Neuron (in vitro differentiated cells): ENCODE data around the gene SPATA46.
"Not testable (repeated sequence)": the region's sequence is repeated elsewhere in the genome, so short reads cannot be mapped to it uniquely, and the experiment has no call there.

ENCODE experiments used
- H2AFZ ChIP-seq: one replicate; pipeline ENCODE4 v1.6.1; 2013; ENCODE audit warnings: low read depth, mild to moderate bottlenecking, inconsistent platforms, low read length, moderate library complexity
- H3K27me3 ChIP-seq: one replicate; pipeline ENCODE4 v1.6.1; 2013; ENCODE audit warnings: low read length; ENCODE audit not compliant: insufficient read depth
- H3K36me3 ChIP-seq: one replicate; pipeline ENCODE4 v1.6.1; 2013; ENCODE audit warnings: low read length; ENCODE audit not compliant: insufficient read depth
- H3K4me1 ChIP-seq: one replicate; pipeline ENCODE4 v1.6.1; 2013; ENCODE audit warnings: low read length; ENCODE audit not compliant: insufficient read depth
- H3K4me3 ChIP-seq: 2 replicates; pipeline ENCODE4 v1.5.1; 2013; ENCODE audit warnings: mild to moderate bottlenecking, low read length, moderate library complexity
- H3K9me3 ChIP-seq: one replicate; pipeline ENCODE4 v1.6.1; 2013; ENCODE audit warnings: low read length

The SPATA46 gene

DNA sequence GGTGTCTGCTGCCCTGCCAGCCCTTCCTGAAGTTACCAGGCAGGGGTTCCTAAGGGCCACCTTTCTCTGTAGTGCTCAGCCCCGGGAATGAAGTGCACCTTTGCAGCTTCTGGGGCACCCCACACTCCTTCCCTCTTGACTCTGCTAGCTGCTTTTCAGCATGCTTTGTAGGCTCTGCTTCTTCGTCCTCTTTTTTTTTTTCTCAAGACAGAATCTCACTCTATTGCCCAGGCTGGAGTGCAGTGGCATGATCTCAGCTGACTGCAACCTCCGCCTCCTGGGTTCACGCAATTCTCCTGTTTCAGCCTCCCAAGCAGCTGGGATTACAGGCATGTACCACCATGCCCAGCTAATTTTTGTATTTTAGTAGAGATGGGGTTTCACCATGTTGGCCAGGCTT is 24.8 kb downstream of the SPATA46 start:
- not testable (repeated sequence) for H3K27me3 ChIP-seq, H3K4me1 ChIP-seq, H3K4me3 ChIP-seq, H3K9me3 ChIP-seq, H2AFZ ChIP-seq
- peaks cover 19% of the 10 kb centered on the region for H3K36me3 ChIP-seq

DNA sequence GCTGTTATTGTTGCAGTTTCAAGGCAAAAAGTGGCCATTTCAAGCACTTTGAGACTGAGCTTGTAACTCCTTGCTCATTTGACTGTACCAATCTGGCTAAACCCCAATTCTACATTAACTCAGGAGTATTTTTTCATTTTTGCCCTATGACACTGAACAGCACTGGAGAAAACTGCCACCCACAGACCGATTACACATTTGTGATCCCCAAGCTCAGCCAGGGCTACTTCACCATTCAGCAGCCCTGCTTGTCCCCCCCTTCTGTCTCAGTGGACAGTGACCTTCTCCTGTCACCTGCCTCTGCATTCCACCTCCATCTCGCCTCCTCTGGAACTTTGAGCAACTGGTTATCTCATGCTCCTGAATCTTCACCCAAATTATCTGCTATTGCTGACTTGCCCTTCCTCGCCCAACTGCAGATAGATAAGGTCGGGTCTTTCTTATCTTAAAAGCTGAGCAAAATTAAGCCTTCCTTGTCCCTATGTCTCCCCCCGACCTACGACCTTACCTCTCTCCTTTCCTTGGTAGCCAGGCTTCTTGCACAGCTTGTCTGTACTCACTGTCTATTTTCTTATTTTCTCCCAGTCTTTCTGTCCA is 25.3 kb downstream of the SPATA46 start:
- H2AFZ ChIP-seq: no peak overlapping the region
- H3K9me3 ChIP-seq: no peaks in the 10 kb centered on the region
- peaks cover 16% of the 10 kb centered on the region for H3K36me3 ChIP-seq
- peaks cover 8% of the 10 kb centered on the region for H3K4me1 ChIP-seq
- no peaks in the 10 kb centered on the region for H3K27me3 ChIP-seq
- no peak overlapping the region for H3K4me3 ChIP-seq

DNA sequence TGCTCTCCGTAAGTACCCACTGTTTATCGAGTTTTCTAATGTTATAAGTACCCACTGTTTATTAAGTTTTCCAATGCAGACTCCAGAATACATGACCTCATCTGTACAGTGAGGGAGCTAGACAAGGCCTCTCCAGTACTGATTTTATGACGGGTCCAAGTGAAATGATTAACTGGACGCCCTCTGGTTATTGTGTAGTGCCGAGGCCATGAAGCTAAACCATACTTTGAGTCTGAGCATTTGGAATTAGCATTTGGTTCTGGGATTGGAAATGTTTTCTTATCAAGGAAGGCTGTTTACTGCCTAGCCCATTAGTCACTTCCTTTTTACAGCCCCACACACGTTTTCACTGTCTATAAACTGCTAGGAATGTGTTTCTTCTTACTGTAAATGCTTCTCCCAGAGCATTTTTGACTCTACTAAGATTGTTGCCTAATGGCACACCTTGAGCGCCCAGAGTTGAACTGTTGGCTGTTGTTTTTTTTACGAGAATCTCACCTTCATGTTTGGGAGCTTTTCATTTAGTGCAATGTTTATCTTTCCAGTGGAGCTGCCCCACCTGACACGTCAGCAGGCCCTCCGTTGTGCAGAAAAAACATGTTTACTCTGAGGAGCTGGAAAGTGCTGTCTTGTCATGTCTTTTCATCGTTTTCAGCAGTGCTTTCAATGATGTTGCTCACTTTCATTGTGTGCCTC is 26.9 kb downstream of the SPATA46 start:
- Histone ChIP-seq H3K36me3 (peaks cover 7% of the 10 kb centered on the region), H3K4me1 (peaks cover 8% of the 10 kb centered on the region), H3K9me3 (no peaks in the 10 kb centered on the region), H3K27me3 (no peaks in the 10 kb centered on the region), H2AFZ (no peak overlapping the region), H3K4me3 (no peak overlapping the region)

DNA sequence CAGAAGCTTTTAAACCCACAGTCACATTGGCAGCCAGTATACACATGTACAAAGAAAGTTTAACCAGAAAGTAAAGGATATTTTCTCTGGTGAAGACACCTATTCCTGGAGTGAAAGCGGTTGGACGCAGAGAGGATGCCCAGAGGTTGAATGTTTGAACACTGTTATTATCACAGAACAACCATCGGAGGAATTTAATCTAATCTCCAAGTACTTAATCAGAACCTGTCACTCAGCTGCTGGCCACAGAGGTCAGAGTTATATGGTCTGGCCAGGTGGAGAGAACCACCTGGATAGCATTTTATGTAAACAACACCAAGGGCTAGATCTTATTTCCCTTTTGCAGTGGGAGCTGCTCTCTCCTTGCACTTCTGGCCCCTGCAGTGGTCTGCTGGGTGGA is 29.4 kb downstream of the SPATA46 start:
- H3K36me3 ChIP-seq: peaks cover 10% of the 10 kb centered on the region
- H3K4me3 ChIP-seq: no peak overlapping the region
- H3K4me1 ChIP-seq: peaks cover 8% of the 10 kb centered on the region
- H2AFZ ChIP-seq: no peak overlapping the region
- peaks cover 2% of the 10 kb centered on the region for H3K9me3 ChIP-seq
- no peaks in the 10 kb centered on the region for H3K27me3 ChIP-seq

DNA sequence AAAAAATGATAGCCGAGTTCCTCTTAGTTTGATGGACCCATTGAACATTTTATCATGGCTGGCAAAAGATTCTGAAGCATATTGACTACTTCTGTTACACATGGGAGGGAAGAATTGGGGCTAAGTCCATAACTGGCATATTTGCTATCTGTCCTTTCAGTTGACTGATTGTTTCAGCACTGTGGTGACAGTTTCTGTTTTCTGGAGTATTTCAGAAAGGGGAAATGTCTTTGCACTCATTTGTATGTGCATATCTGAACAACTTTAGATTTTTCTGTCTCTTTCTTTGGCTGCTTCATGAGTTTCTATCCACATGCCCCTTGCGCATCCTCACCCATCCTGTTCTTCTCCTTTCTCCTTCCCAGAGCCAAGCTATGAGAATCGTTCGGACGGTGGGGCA is 33.2 kb downstream of the SPATA46 start:
- H3K4me1 ChIP-seq: no peaks in the 10 kb centered on the region

GRCh38 chr1:162342452-162342983 is 34.1 kb downstream of the SPATA46 start:
- Histone ChIP-seq H3K36me3 (peaks cover 6% of the 10 kb centered on the region), H3K4me3 (no peak overlapping the region), H3K27me3 (no peaks in the 10 kb centered on the region), H3K4me1 (no peaks in the 10 kb centered on the region), H3K9me3 (peaks cover 2% of the 10 kb centered on the region), H2AFZ (no peak overlapping the region)

More for the DNA sequence above, 33.2 kb downstream of the SPATA46 start:
- no peak overlapping the region for H2AFZ ChIP-seq
- peaks cover 2% of the 10 kb centered on the region for H3K9me3 ChIP-seq
- no peak overlapping the region for H3K4me3 ChIP-seq
- peaks cover 10% of the 10 kb centered on the region for H3K36me3 ChIP-seq
- no peaks in the 10 kb centered on the region for H3K27me3 ChIP-seq

- Histone ChIP-seq H2AFZ (no peak overlapping the region), H3K4me1 (peaks cover 29% of the 10 kb centered on the region), H3K4me3 (no peak overlapping the region), H3K36me3 (no peaks in the 10 kb centered on the region), H3K9me3 (no peaks in the 10 kb centered on the region), H3K27me3 (no peaks in the 10 kb centered on the region)
Observed at GRCh38 chr1:162336621-162337285, 39.9 kb downstream of the SPATA46 start.

GRCh38 chr1:162335126-162335525 is 41.5 kb downstream of the SPATA46 start:
- no peak overlapping the region for H2AFZ ChIP-seq
- no peaks in the 10 kb centered on the region for H3K27me3 ChIP-seq
- H3K4me3 ChIP-seq: no peak overlapping the region
- H3K4me1 ChIP-seq: peaks cover 29% of the 10 kb centered on the region
- no peaks in the 10 kb centered on the region for H3K36me3 ChIP-seq
- no peaks in the 10 kb centered on the region for H3K9me3 ChIP-seq

DNA sequence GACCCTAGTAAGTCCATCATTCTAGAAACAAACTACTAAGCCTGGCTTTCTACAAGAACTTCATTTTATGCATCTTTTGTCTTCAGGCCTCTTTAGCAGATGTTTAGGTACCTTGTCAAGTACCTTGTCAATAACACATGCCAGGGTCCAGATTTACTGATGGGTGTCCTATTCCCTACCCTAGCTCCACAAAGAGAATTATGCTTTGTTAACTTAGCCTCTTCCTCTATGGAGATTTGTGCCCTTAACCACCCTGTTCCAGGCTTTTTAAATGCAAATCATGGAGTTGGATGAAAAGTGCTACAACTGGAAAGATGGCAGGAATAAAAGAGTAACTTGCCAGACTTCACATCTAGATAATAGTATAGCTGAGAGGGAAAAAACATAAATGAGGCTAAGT is 42.7 kb downstream of the SPATA46 start:
- Histone ChIP-seq H3K4me3 (no peak overlapping the region), H3K27me3 (no peaks in the 10 kb centered on the region), H3K4me1 (peaks cover 29% of the 10 kb centered on the region), H2AFZ (peak overlapping the region; percentile 9), H3K9me3 (no peaks in the 10 kb centered on the region), H3K36me3 (no peaks in the 10 kb centered on the region)

GRCh38 chr1:162329826-162330225 is 46.8 kb downstream of the SPATA46 start:
- Histone ChIP-seq H2AFZ (no peak overlapping the region), H3K9me3 (no peaks in the 10 kb centered on the region), H3K36me3 (no peaks in the 10 kb centered on the region), H3K4me1 (peaks cover 18% of the 10 kb centered on the region), H3K27me3 (no peaks in the 10 kb centered on the region), H3K4me3 (no peak overlapping the region)

DNA sequence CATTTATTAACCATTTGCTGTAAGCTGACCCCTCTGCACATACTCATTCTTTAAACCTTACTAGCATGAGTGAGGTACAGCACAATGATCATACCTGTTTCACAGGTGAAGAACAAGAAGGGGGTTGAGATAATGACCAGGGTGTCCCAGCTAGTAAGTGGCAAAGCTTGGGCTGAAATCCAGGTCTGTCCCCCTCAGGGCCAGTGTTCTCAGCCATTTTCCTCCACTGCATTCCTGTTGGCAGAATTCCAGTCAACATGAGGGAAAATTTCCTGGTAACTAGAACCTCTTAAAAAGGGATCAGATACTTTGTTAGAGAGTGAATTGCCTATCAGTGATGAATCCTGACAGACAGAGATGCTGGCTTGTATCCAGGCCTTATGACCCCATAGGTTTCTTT is 48.1 kb downstream of the SPATA46 start:
- Histone ChIP-seq H3K4me1 (peaks cover 5% of the 10 kb centered on the region), H3K9me3 (no peaks in the 10 kb centered on the region), H3K4me3 (no peak overlapping the region), H2AFZ (no peak overlapping the region), H3K27me3 (no peaks in the 10 kb centered on the region), H3K36me3 (no peaks in the 10 kb centered on the region)

GRCh38 chr1:162327788-162328165 is 48.9 kb downstream of the SPATA46 start:
- no peaks in the 10 kb centered on the region for H3K27me3 ChIP-seq
- H3K4me1 ChIP-seq: no peaks in the 10 kb centered on the region
- H3K4me3 ChIP-seq: no peak overlapping the region
- H2AFZ ChIP-seq: no peak overlapping the region
- no peaks in the 10 kb centered on the region for H3K36me3 ChIP-seq
- no peaks in the 10 kb centered on the region for H3K9me3 ChIP-seq

DNA sequence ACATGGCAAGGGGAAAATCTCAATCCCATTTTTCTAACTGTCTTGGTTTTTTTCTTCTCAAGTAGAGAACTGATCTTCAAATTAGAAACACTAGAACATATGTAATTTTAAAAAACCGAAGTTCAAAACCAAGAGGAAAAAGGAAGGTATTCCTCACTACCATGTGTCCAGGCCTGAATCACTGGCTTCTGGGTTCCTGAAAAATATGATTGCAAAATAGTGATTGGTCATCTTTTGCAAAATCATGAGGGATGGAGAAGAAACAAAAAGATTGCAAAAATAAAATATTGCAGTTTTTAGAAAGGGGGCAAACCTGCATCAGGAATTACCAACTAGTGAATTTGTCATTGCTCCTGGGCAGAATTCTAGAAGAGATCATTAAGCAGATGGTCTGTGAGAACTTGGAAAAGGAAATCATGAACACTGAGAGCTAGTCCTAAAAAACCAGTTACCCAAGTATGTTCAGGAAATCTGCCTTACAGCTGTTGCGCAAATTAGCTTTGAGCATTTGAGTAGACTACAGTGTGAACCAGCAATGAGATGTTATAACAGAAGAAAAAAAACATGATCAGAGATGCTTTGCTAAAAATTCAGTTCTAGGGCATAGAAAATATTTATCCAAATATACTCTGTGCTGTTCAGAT is 49.4 kb downstream of the SPATA46 start:
- Histone ChIP-seq H2AFZ (no peak overlapping the region), H3K4me3 (no peak overlapping the region), H3K36me3 (no peaks in the 10 kb centered on the region), H3K9me3 (no peaks in the 10 kb centered on the region), H3K27me3 (no peaks in the 10 kb centered on the region), H3K4me1 (no peaks in the 10 kb centered on the region)
